GM20431 (cell line): ENCODE measurements around the gene PLA2G2D.
"Not testable (repeated sequence)": the region's sequence is repeated elsewhere in the genome, so short reads cannot be mapped to it uniquely, and the experiment has no call there.

Experiments used
- in situ Hi-C: fragments of 300-500 bp; cut with MseI, MboI; formaldehyde crosslinking; loops from one replicate; pipeline ENCODE4 v1.15.0; 2020; ENCODE audit warnings: low sequenced_read_pairs; ENCODE audit not compliant: unreplicated experiment

PLA2G2D gene

DNA sequence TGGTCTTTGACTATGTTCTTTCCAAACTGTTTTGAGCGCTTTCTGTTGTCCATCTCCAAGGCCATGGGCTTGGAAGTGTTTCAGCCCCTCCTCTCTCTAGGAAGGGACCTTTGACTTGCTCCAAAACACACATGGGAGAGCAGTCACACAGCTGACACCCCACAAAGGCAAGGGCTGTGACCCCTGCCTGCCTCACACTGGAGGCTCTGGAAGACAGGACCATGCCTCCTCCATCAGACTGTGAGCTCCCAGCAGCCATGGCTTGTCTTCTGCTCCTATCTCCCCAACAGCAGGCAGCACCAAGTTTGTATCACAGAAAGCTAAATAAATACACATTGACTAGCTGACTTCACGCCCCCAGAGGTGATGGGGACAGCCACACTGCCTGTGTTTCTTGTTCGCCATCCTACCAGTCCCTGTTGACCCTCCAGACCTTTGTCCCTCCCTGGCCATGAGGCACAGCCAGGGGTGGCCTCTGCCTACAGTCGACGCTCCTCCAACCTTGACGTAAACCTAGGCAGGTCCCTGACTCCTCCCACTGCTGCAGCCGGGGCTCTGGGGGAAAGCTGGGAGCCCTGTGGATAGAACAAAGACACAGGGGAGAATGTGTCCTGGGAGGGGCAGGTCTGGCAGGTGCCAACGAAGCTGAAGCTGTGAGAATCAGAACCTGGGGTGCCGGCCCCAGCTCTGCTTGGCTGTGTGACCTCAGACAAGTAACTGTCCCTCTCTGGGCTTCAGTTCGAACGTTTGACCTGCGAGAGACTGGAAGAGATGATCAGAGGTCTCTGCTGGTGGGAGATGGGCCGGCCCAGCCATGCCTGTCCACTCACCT, 24.6 kb upstream of the PLA2G2D start:
- in situ Hi-C loops = no loop called here

DNA sequence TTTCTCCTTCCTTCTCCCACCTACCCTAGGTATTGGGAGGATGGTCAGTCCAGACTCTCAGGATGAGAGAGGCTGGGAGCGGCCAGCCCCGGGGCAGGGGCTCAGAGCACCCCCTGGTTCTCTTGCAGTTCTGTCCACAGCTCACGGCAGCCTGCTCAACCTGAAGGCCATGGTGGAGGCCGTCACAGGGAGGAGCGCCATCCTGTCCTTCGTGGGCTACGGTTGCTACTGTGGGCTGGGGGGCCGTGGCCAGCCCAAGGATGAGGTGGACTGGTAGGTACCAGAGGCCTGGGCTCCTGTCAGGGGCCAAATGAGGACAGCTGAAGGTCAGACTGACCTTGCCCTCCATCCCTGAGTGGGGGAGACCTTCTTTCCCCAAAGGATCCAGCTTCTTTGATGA, 24.0 kb upstream of the PLA2G2D start:
- in situ Hi-C loops = no loop called here

DNA sequence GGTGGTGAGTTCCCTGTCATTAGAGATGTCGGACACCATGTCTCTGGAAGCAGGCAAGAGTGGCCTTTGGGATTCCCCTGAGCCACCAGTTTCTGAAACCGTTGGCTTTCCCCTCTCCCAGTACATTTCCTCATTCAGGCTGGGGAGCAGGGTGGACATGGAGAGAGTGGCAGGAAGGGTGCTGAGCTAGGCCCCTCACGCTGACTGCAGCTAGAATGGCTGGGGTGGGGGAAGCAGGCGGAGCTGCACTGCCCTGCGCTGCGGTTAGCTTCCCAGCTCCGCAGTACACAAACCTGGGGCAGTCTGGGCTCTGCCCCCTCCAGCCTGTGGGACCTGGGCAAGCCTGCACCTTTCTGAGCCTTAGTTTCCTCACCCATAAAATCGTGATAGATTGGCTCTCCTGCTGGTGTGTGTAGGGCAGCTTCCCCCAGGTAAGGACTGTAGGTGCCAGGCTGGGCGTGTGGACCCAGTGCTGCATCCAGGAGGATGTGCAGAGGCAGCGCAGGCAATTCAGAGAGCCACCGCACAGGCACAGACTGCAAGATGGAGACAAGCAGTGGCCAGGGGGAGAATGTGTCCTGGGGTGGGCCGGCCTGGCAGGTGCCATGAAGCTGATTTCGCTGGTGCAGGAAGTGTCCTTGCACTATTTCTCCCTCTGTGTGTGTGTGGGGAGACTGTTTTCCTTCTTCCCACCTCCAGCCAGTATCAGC, 22.8 kb upstream of the PLA2G2D start:
- in situ Hi-C loops = no loop called here

DNA sequence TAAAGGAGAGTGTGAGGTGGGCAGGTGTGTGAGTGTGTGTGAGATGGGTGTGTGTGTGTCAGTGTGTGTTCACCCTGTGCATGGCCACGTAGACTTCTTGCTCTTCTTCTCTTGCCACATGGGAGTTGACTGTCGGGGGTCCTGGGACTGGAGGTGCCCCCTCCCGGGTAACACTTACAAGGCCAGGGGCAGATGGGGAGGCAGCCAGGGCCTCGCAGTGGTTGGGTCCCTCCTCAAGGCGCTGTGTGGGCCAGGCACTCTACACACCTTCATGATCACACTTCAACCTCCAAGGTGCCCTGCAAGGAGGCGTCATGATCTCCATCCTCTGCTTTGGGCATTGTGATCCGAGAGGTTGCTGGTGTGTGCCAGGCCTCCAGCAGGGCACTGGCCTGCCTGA, 22.1 kb upstream of the PLA2G2D start:
- in situ Hi-C loops = no loop called here

DNA sequence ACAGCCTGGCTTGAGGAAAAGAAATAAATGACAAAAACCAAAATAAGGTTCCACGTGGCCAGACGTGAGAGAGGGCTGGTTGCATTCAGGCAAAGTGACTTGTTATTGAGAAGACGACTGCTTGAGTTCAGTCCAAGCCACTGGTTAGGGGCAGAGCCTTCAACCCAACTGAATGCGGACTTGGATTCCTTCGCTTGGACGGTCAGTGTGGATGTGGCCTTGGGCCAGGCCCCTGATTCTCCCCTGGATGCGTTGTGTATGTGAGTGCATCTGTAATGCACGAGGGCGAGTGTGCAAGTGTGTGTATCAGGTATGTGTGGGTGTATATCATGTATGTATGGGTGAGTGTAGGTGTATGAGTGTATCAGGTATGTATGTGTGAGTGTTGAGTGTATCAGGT, 21.7 kb upstream of the PLA2G2D start:
- in situ Hi-C loops = no loop called here

GRCh38 chr1:20139776-20140612, 20.7 kb upstream of the PLA2G2D start:
- in situ Hi-C loops = no loop called here

DNA sequence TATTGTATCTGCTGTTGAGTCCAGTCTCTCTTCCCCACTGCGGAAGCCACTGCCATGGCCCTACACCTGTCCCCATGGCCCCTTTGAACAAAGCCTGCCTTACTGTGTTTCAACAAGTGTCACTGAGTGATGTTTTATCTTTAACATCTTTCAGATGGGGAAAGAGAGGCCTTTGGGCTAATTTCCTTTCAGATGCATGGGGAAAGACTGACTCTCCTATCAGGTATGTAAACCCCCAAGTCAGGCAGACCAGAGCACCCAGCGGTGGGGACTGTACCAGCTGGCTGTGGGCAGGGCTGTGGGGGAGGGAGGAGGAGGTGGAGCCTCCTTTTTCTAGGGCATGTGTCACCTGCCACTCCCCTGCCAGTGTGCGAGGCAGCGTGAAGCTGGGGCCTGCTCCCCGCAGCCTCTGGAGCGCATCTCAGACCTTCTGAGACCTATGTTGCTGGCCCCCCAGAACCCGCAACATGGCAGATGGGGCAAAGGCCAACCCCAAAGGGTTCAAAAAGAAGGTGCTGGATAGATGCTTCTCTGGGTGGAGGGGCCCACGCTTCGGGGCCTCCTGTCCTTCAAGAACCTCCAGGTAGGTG, 19.7 kb upstream of the PLA2G2D start, which contains the start of gene PLA2G2F:
Gene PLA2G2F, plus strand, starts transcription at position 363 of the 590 bp plus-strand sequence. Its CDS starts 105 bp downstream, at position 468.
- in situ Hi-C loops = no loop called here

DNA sequence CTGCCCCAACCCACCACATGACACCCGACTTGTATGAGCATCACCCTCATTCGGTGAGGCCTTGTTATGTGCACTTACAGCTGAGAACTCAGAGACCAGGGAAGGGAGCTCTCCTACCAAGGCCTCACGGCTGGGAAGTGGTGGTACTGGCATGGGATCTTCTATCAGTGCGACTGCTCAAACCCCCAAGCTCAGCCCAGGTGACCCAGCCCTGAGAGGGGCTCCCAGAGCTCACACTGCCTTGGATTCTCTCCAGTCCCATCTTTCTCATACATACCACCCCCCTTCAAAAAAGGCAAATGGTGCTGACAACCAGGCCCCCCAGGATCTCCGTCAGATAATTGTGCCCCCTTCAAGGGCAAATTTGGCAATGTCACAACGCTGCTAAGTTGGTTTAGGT, 19.0 kb upstream of the PLA2G2D start:
- in situ Hi-C loops = no loop called here

GRCh38 chr1:20137604-20138003, 18.3 kb upstream of the PLA2G2D start:
- in situ Hi-C loops = no loop called here

- in situ Hi-C loops = no loop called here
Observed at GRCh38 chr1:20137055-20137454, 17.7 kb upstream of the PLA2G2D start.

GRCh38 chr1:20136249-20136648, 16.9 kb upstream of the PLA2G2D start:
- in situ Hi-C loops = no loop called here

DNA sequence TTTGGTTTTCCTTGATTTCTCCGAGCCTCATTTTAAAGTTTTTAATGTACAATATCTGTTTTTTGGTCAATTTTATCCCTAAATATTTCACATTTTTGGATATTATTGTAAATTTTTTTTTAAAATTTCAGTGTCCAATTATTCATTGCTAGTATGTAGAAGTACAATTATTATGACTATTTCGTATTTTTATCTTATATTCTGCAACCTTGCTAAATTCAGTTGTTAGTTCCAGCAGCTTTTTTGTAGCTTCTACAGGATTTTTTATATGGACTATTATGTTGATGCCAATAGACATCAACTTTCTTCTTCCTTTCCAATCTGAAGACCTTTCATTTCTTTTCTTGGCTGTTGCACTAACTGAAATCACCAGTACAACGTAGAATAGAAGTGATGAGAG, 15.7 kb upstream of the PLA2G2D start:
- in situ Hi-C loops = no loop called here

GRCh38 chr1:20130518-20130917, 11.2 kb upstream of the PLA2G2D start:
- in situ Hi-C loops = not testable (repeated sequence)

DNA sequence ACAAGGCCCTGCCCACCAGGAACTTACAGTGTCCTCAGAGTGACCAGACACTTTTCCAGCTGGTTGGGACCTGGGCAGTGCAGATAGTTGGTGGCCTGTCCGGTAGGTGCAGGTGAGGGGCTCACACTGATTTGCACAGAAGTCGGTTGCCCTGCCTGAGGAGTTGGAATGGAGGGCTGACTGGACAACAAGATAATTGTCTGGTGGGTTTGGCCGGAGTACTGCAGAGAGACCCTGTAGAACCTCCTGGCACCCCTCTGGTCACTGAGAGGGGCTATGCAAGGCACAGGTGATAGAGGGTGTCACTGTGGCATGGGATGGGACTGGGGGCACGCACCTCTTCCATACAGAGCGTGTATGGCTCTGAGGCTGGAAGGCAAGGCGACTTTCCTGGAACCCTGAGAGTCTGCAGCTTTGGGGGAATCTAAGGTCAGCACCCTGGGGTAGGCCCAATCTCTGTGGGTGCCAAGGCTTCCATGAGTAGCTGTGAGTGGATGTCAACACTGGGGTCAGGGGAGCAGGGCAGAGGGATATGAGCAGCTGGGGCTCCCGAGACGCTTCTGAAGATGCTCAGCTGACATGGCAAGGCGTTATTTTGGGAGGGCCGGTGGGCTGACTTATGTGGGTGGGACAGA, 7.6 kb upstream of the PLA2G2D start:
- in situ Hi-C loops = no loop called here

- in situ Hi-C loops = no loop called here
Observed at GRCh38 chr1:20126041-20126805, 6.9 kb upstream of the PLA2G2D start.

- in situ Hi-C loops = no loop called here
Observed at GRCh38 chr1:20125100-20125499, 5.8 kb upstream of the PLA2G2D start.

DNA sequence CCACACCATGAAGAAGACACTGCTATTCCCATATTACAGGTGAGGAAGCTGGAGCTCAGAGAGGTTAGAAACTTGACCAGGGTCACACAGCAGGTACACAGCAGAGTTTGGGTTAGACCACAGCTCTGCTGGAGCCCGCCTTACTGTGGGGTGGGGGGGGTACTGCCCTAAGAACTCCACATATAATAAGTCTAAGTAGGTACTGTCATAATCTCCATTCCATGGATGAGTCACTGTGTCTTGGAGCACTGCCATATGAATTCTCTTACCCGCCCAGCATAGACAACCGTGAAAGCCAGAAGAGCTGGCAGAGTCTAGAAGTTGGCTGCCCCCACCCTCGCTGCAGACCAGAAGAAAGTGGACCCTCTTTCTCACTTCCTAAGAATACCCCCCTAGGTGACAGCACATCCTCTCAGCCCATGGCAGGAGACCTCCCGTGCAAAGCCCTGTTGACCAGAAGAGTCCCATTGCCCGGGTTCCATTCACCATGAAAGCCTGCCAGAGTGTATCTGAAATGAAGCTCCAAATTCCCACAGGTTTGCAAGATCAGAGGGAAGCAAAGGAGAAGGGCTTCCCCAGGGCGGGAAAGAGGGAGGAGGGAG, 5.2 kb upstream of the PLA2G2D start:
- in situ Hi-C loops = no loop called here

DNA sequence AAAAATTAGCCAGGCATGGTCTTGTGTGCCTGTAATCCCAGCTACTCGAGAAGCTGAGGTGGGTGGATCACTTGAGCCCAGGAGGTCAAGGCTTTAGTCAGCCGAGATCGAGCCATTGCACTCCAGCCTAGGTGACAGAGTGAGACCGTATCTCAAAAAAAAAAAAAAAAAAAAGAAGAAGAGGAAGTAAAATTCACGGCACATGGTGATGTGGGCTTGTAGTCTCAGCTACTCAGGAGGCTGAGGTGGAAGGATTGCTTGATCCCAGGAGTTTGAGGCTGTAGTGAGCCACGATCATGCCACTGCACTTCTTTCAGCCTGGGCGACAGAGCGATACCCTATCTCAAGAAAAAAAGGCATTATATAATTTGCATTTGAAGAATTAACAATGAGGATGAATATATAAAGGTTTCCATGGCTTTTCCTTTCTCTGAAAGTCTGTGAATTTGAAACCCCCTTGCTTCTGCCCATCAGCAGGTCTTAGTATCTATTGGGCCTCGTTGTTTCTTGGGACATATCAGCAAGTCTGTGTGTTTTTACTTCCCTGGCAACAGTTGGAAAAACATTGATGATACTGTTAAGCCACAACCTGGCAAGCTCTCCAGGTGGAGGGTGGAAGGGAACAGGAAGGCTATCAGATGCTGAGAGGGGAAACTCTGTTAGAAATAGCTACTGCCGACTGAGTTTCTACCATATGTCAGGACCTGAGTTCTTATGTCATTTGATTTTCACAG, 4.6 kb upstream of the PLA2G2D start:
- in situ Hi-C loops = no loop called here
